BE2C (cell line): Measurements from ENCODE around the gene CEP131.

ENCODE experiments used
- DNase-seq: peaks from one replicate; pipeline ENCODE4 v3.0.0-alpha.2; 2020
- H3K27me3 ChIP-seq: fragments of 250-450 bp; sonication (Bioruptor Pico); 2 replicates; pipeline ENCODE4 v1.5.1; 2020; ENCODE audit warnings: mild to moderate bottlenecking
- H3K36me3 ChIP-seq: fragments of 250-450 bp; sonication (Bioruptor Pico); 2 replicates; pipeline ENCODE4 v1.5.1; 2020; ENCODE audit warnings: mild to moderate bottlenecking
- H3K4me1 ChIP-seq: fragments of 250-450 bp; sonication (Bioruptor Pico); 2 replicates; pipeline ENCODE4 v1.5.1; 2020
- H3K4me3 ChIP-seq: 2 replicates; pipeline ENCODE4 v1.5.1; 2011; ENCODE audit warnings: low read depth, low read length
- H3K9me3 ChIP-seq: fragments of 250-450 bp; sonication (Bioruptor Pico); 2 replicates; pipeline ENCODE4 v1.5.1; 2020
- CTCF ChIP-seq: IDR thresholded peaks from 2 replicates; pipeline ENCODE4 v1.5.1; 2012; ENCODE audit warnings: mild to moderate bottlenecking, low read depth, low read length

CEP131 gene

GRCh38 chr17:81199482-81199830, 23.3 kb downstream of the CEP131 start:
- Histone ChIP-seq H3K4me3 (no peak overlapping the region), H3K36me3 (peaks cover 9% of the 10 kb centered on the region), H3K27me3 (no peaks in the 10 kb centered on the region), H3K4me1 (peaks cover 10% of the 10 kb centered on the region), H3K9me3 (no peaks in the 10 kb centered on the region)
- no peak for DNase-seq
- no peak for TF ChIP-seq CTCF

- Histone ChIP-seq H3K9me3 (no peaks in the 10 kb centered on the region), H3K36me3 (peaks cover 12% of the 10 kb centered on the region), H3K4me3 (no peak overlapping the region), H3K27me3 (no peaks in the 10 kb centered on the region), H3K4me1 (peaks cover 13% of the 10 kb centered on the region)
- no peak for DNase-seq
- TF ChIP-seq CTCF = no peak
Measured at GRCh38 chr17:81198826-81199481, 23.8 kb downstream of the CEP131 start.

GRCh38 chr17:81197831-81198490, 24.8 kb downstream of the CEP131 start:
- Histone ChIP-seq H3K36me3 (peaks cover 12% of the 10 kb centered on the region), H3K9me3 (no peaks in the 10 kb centered on the region), H3K27me3 (no peaks in the 10 kb centered on the region), H3K4me3 (no peak overlapping the region), H3K4me1 (peaks cover 23% of the 10 kb centered on the region)
- DNase-seq = no peak
- no peak for TF ChIP-seq CTCF

- Histone ChIP-seq H3K36me3 (peaks cover 12% of the 10 kb centered on the region), H3K27me3 (no peaks in the 10 kb centered on the region), H3K4me1 (peaks cover 23% of the 10 kb centered on the region), H3K9me3 (no peaks in the 10 kb centered on the region), H3K4me3 (no peak overlapping the region)
- DNase-seq = no peak
- no peak for TF ChIP-seq CTCF
Measured at GRCh38 chr17:81197409-81197795, 25.4 kb downstream of the CEP131 start.

- Histone ChIP-seq H3K27me3 (no peaks in the 10 kb centered on the region), H3K4me3 (no peak overlapping the region), H3K9me3 (no peaks in the 10 kb centered on the region), H3K4me1 (peaks cover 23% of the 10 kb centered on the region), H3K36me3 (peaks cover 12% of the 10 kb centered on the region)
- no peak for TF ChIP-seq CTCF
- no peak for DNase-seq
Measured at GRCh38 chr17:81196505-81197408, 26.0 kb downstream of the CEP131 start.
